ENCODE results near the gene RNF157.
"Not testable (repeated sequence)": the region's sequence is repeated elsewhere in the genome, so short reads cannot be mapped to it uniquely, and the experiment has no call there.

RNF157 gene

GRCh38 chr17:76189247-76189646 lies 51.0 kb downstream of the RNF157 start:
- no peak for DNase-seq (ENCODE audit: low spot score)

- DNase-seq (ENCODE audit: low spot score), result no peak
These were observed 51.9 kb downstream of the RNF157 start for GRCh38 chr17:76188213-76189016.

GRCh38 chr17:76186774-76187173 lies 53.5 kb downstream of the RNF157 start:
- not testable (repeated sequence) for DNase-seq (ENCODE audit: low spot score)

- DNase-seq (ENCODE audit: low spot score), result no peak
These were observed 56.0 kb downstream of the RNF157 start for GRCh38 chr17:76184290-76184689.

- DNase-seq (ENCODE audit: low spot score), result peak; percentile 85
These were observed 58.1 kb downstream of the RNF157 start for GRCh38 chr17:76182016-76182764.

- no peak for DNase-seq (ENCODE audit: low spot score)
These were observed 60.5 kb downstream of the RNF157 start for GRCh38 chr17:76179496-76180467.

- DNase-seq (ENCODE audit: low spot score), result no peak
These were observed 62.2 kb downstream of the RNF157 start for GRCh38 chr17:76178124-76178523.

GRCh38 chr17:76176701-76177574 lies 63.4 kb downstream of the RNF157 start:
- no peak for DNase-seq (ENCODE audit: low spot score)

GRCh38 chr17:76174037-76174436 lies 66.3 kb downstream of the RNF157 start:
- DNase-seq (ENCODE audit: low spot score), result no peak

- DNase-seq (ENCODE audit: low spot score), result no peak
These were observed 66.8 kb downstream of the RNF157 start for GRCh38 chr17:76173474-76173873.

GRCh38 chr17:76171706-76172105 lies 68.6 kb downstream of the RNF157 start:
- no peak for DNase-seq (ENCODE audit: low spot score)

GRCh38 chr17:76170114-76170513 lies 70.2 kb downstream of the RNF157 start:
- no peak for DNase-seq (ENCODE audit: low spot score)

GRCh38 chr17:76166906-76167305 lies 73.4 kb downstream of the RNF157 start:
- no peak for DNase-seq (ENCODE audit: low spot score)

GRCh38 chr17:76166168-76166567 lies 74.1 kb downstream of the RNF157 start:
- no peak for DNase-seq (ENCODE audit: low spot score)

- no peak for DNase-seq (ENCODE audit: low spot score)
These were observed 76.0 kb downstream of the RNF157 start for GRCh38 chr17:76164331-76164730.

GRCh38 chr17:76163919-76164318 lies 76.4 kb downstream of the RNF157 start:
- no peak for DNase-seq (ENCODE audit: low spot score)

- DNase-seq (ENCODE audit: low spot score), result no peak
These were observed 78.5 kb downstream of the RNF157 start for GRCh38 chr17:76161619-76162266.

GRCh38 chr17:76160896-76161528 lies 79.3 kb downstream of the RNF157 start:
- DNase-seq (ENCODE audit: low spot score), result no peak

GRCh38 chr17:76159157-76159556 lies 81.1 kb downstream of the RNF157 start:
- no peak for DNase-seq (ENCODE audit: low spot score)

GRCh38 chr17:76157759-76158158 lies 82.5 kb downstream of the RNF157 start:
- DNase-seq (ENCODE audit: low spot score), result no peak
